Parathyroid adenoma (tissue), 2 donors: ENCODE data around the gene SLC28A2.
"Not testable (repeated sequence)": the region's sequence is repeated elsewhere in the genome, so short reads cannot be mapped to it uniquely, and the experiment has no call there.

Source experiments
- H2AFZ ChIP-seq: fragments of 300-600 bp; sonication (generic); one replicate; pipeline ENCODE4 v1.7.0; 2017; ENCODE audit warnings: antibody characterized with exemption, mild to moderate bottlenecking
- H3K27ac ChIP-seq: fragments of 300-600 bp; sonication (generic); one replicate; pipeline ENCODE4 v1.7.0; 2017
- H3K27me3 ChIP-seq: fragments of 300-600 bp; sonication (generic); one replicate; pipeline ENCODE4 v1.7.0; 2017; ENCODE audit warnings: low read length; ENCODE audit not compliant: control insufficient read depth, insufficient read depth
- H3K36me3 ChIP-seq: fragments of 300-600 bp; sonication (generic); one replicate; pipeline ENCODE4 v1.7.0; 2017; ENCODE audit warnings: low read length; ENCODE audit not compliant: control insufficient read depth, insufficient read depth
- H3K4me1 ChIP-seq: fragments of 300-600 bp; sonication (generic); one replicate; pipeline ENCODE4 v1.7.0; 2017; ENCODE audit warnings: control low read depth
- H3K4me2 ChIP-seq: fragments of 300-600 bp; sonication (generic); one replicate; pipeline ENCODE4 v1.7.0; 2017; ENCODE audit warnings: low read length
- H3K4me3 ChIP-seq: fragments of 300-600 bp; sonication (generic); one replicate; pipeline ENCODE4 v1.7.0; 2017; ENCODE audit warnings: low read depth, low read length
- H3K79me2 ChIP-seq: fragments of 300-600 bp; sonication (generic); one replicate; pipeline ENCODE4 v1.7.0; 2017; ENCODE audit warnings: control low read depth
- H3K9ac ChIP-seq: fragments of 300-600 bp; sonication (generic); one replicate; pipeline ENCODE4 v1.7.0; 2017; ENCODE audit warnings: mild to moderate bottlenecking
- H3K9me3 ChIP-seq: fragments of 300-600 bp; sonication (generic); one replicate; pipeline ENCODE4 v1.7.0; 2017; ENCODE audit warnings: low read length; ENCODE audit not compliant: control insufficient read depth
- CTCF ChIP-seq: fragments of 300-600 bp; sonication (generic); IDR thresholded peaks from one replicate; pipeline ENCODE4 v1.7.0; 2017; ENCODE audit warnings: antibody characterized with exemption, mild to moderate bottlenecking
- donor health status: primary hyperparathyroidism.

Gene SLC28A2

GRCh38 chr15:45291822-45292582, 40.0 kb downstream of the SLC28A2 start:
- Histone ChIP-seq H3K27me3 (no peaks in the 10 kb centered on the region), H3K4me1 (no peaks in the 10 kb centered on the region), H3K9me3 (no peaks in the 10 kb centered on the region), H3K36me3 (no peaks in the 10 kb centered on the region), H3K27ac (no peak overlapping the region), H2AFZ (no peak overlapping the region), H3K4me2 (no peak overlapping the region), H3K4me3 (no peak overlapping the region), H3K79me2 (no peaks in the 10 kb centered on the region), H3K9ac (no peak overlapping the region)
- TF ChIP-seq CTCF: no peak

GRCh38 chr15:45293326-45293725, 41.3 kb downstream of the SLC28A2 start:
- not testable (repeated sequence) for H3K4me3 ChIP-seq, H3K27me3 ChIP-seq, H3K9me3 ChIP-seq

GRCh38 chr15:45298964-45299378, 46.9 kb downstream of the SLC28A2 start:
- not testable (repeated sequence) for H2AFZ ChIP-seq, H3K4me3 ChIP-seq, H3K4me2 ChIP-seq, H3K27me3 ChIP-seq, H3K79me2 ChIP-seq, H3K36me3 ChIP-seq, H3K27ac ChIP-seq, H3K9me3 ChIP-seq, H3K9ac ChIP-seq, H3K4me1 ChIP-seq

More at GRCh38 chr15:45293326-45293725, 41.3 kb downstream of the SLC28A2 start:
- H3K4me1 ChIP-seq, H3K36me3 ChIP-seq, H2AFZ ChIP-seq, H3K4me2 ChIP-seq, H3K9ac ChIP-seq, H3K79me2 ChIP-seq, H3K27ac ChIP-seq: not testable (repeated sequence)

- no peak for TF ChIP-seq CTCF
- Histone ChIP-seq H3K9me3 (no peaks in the 10 kb centered on the region), H3K9ac (no peak overlapping the region)
These were observed 52.7 kb downstream of the SLC28A2 start for GRCh38 chr15:45304711-45305110.

GRCh38 chr15:45306105-45306504, 54.1 kb downstream of the SLC28A2 start:
- Histone ChIP-seq H3K36me3 (no peaks in the 10 kb centered on the region), H3K9me3 (no peaks in the 10 kb centered on the region), H3K27ac (no peak overlapping the region), H3K9ac (no peak overlapping the region), H3K79me2 (no peaks in the 10 kb centered on the region), H3K27me3 (no peaks in the 10 kb centered on the region), H3K4me2 (no peak overlapping the region), H2AFZ (no peak overlapping the region), H3K4me1 (no peaks in the 10 kb centered on the region), H3K4me3 (no peak overlapping the region)
- no peak for TF ChIP-seq CTCF

More at GRCh38 chr15:45304711-45305110, 52.7 kb downstream of the SLC28A2 start:
- Histone ChIP-seq H3K79me2 (no peaks in the 10 kb centered on the region), H3K27ac (no peak overlapping the region), H2AFZ (no peak overlapping the region), H3K27me3 (no peaks in the 10 kb centered on the region), H3K4me1 (no peaks in the 10 kb centered on the region), H3K36me3 (no peaks in the 10 kb centered on the region), H3K4me3 (no peak overlapping the region), H3K4me2 (no peak overlapping the region)
